NCI-H2227 (cell line): Measurements from ENCODE around the gene AIFM3.
"Not testable (repeated sequence)": the region's sequence is repeated elsewhere in the genome, so short reads cannot be mapped to it uniquely, and the experiment has no call there.

Experiments
- DNase-seq: peaks from one replicate; lab custom pipeline; 2025; ENCODE audit not compliant: unreplicated experiment; lab: John Stamatoyannopoulos, UW

AIFM3 gene

GRCh38 chr22:21000987-21001600, 34.0 kb downstream of the AIFM3 start:
- DNase-seq: peak; percentile 61

- peak; percentile 98 for DNase-seq
Measured at GRCh38 chr22:21001601-21002325, 34.7 kb downstream of the AIFM3 start, which contains the start of gene THAP7. TSS of gene THAP7 (minus strand) at chr22:21002118. CDS start at chr22:21001911, 207 bp downstream.

- DNase-seq: no peak
Measured at GRCh38 chr22:21003782-21004181, 36.7 kb downstream of the AIFM3 start.

- not testable (repeated sequence) for DNase-seq
Measured at GRCh38 chr22:21009208-21009607, 42.2 kb downstream of the AIFM3 start.

GRCh38 chr22:21009638-21010425, 42.8 kb downstream of the AIFM3 start:
- DNase-seq: no peak

- no peak for DNase-seq
Measured at GRCh38 chr22:21010426-21011113, 43.5 kb downstream of the AIFM3 start.

GRCh38 chr22:21012446-21013407, 45.7 kb downstream of the AIFM3 start:
- no peak for DNase-seq

GRCh38 chr22:21013657-21014201, 46.7 kb downstream of the AIFM3 start:
- no peak for DNase-seq

GRCh38 chr22:21014202-21014725, 47.2 kb downstream of the AIFM3 start:
- DNase-seq: peak; percentile 99

GRCh38 chr22:21014726-21015465, 47.8 kb downstream of the AIFM3 start, which contains the start of gene P2RX6:
TSS of gene P2RX6 (plus strand) at chr22:21015165. CDS start at chr22:21015175, 10 bp downstream.
- peak; percentile 71 for DNase-seq

GRCh38 chr22:21015466-21016006, 48.5 kb downstream of the AIFM3 start:
- peak; percentile 24 for DNase-seq

GRCh38 chr22:21016644-21017420, 49.8 kb downstream of the AIFM3 start:
- DNase-seq: no peak

- DNase-seq: no peak
Measured at GRCh38 chr22:21018314-21018713, 51.3 kb downstream of the AIFM3 start.

GRCh38 chr22:21020802-21021429, 53.9 kb downstream of the AIFM3 start:
- no peak for DNase-seq

GRCh38 chr22:21022507-21022906, 55.5 kb downstream of the AIFM3 start:
- DNase-seq: no peak

- DNase-seq: no peak
Measured at GRCh38 chr22:21022955-21023614, 56.0 kb downstream of the AIFM3 start.

- DNase-seq: no peak
Measured at GRCh38 chr22:21025266-21025665, 58.2 kb downstream of the AIFM3 start.
